Endothelial cell of umbilical vein (primary cell): ENCODE data around the gene OSBPL1A. TPM values are rescaled to one million over a fixed set of nuclear protein-coding genes. Genes with fewer than 3 reads are reported as not detected.

Source experiments
- BruUV-seq: library from RNA; stranded (reverse); fragments of 400-500 nt; replicated peaks from 2 replicates; lab custom pipeline; 2021; lab: Mats Ljungman, UMichigan
- CTCF ChIA-PET: fragments of 300-600, 350-600 bp; sonication (Branson Sonifier 250); formaldehyde crosslinking; loops from one replicate; lab custom pipeline; 2021; ENCODE audit warnings: antibody characterized with exemption, inconsistent platforms; lab: Charles Lee
- POLR2A ChIA-PET: fragments of 300-600, 350-600 bp; sonication (Branson Sonifier 250); formaldehyde crosslinking; loops from one replicate; lab custom pipeline; 2021; ENCODE audit warnings: antibody characterized with exemption, inconsistent platforms; lab: Charles Lee
- DNase-seq: peaks from one replicate; pipeline ENCODE4 v3.0.0-alpha.2; 2011; ENCODE audit warnings: low read depth, low spot score
- FAIRE-seq: peaks from 2 replicates; lab custom pipeline; 2011; peaks lifted over from hg19 to GRCh38; lab: Jason Lieb, UNC
- H2AFZ ChIP-seq: 2 replicates; pipeline ENCODE4 v1.6.0; 2012; ENCODE audit warnings: low read depth, low read length, control low read depth, inconsistent platforms
- H3K27ac ChIP-seq: 2 replicates; pipeline ENCODE4 v1.5.1; 2011; ENCODE audit warnings: low read depth, mild to moderate bottlenecking, control low read depth, low read length, moderate library complexity; ENCODE audit not compliant: insufficient read depth
- H3K27me3 ChIP-seq, 2 experiments: 2 replicates each; pipeline versions ENCODE4 v1.6.0 to v1.6.1; 2011; ENCODE audit warnings: low read length in 2 of 2, mixed read lengths in 1 of 2; ENCODE audit not compliant: control insufficient read depth in 2 of 2, insufficient read depth in 2 of 2
- H3K36me3 ChIP-seq, 2 experiments: 2 replicates in 1 of 2; 3 replicates in 1 of 2; pipeline ENCODE4 v1.5.1; 2011; ENCODE audit warnings: low read length in 2 of 2, mild to moderate bottlenecking in 1 of 2, moderate library complexity in 1 of 2; ENCODE audit not compliant: control insufficient read depth in 2 of 2, insufficient read depth in 2 of 2; ENCODE audit errors: extremely low read depth in 1 of 2
- H3K4me1 ChIP-seq: 3 replicates; pipeline ENCODE4 v1.5.1; 2011; ENCODE audit warnings: mild to moderate bottlenecking, low read length; ENCODE audit not compliant: control insufficient read depth, insufficient read depth; ENCODE audit errors: extremely low read depth
- H3K4me2 ChIP-seq: 2 replicates; pipeline ENCODE4 v1.6.1; 2011; ENCODE audit warnings: low read length, control low read depth, mixed read lengths; ENCODE audit not compliant: insufficient read depth
- H3K4me3 ChIP-seq, 3 experiments: fragments of 200-600 bp in 1 of 3; sonication (generic), shearing (Covaris generic) in 1 of 3; replicated peaks in 1 of 3; 2 replicates each; pipeline ENCODE4 v1.5.1; 2011 to 2016; ENCODE audit warnings: control low read depth in 3 of 3, low read length in 3 of 3, mild to moderate bottlenecking in 2 of 3, inconsistent platforms in 1 of 3, low read depth in 1 of 3, moderate library complexity in 1 of 3; ENCODE audit not compliant: insufficient read depth in 1 of 3
- H3K79me2 ChIP-seq: 2 replicates; pipeline ENCODE4 v1.6.0; 2012; ENCODE audit warnings: low read length, inconsistent platforms; ENCODE audit not compliant: control insufficient read depth, insufficient read depth
- H3K9ac ChIP-seq: replicated peaks from 2 replicates; pipeline ENCODE3; 2011; ENCODE audit warnings: low read length, control low read depth; ENCODE audit not compliant: insufficient read depth; ENCODE audit errors: extremely low read depth
- H3K9me1 ChIP-seq: replicated peaks from 3 replicates; pipeline ENCODE4 v1.6.0; 2011; ENCODE audit warnings: mild to moderate bottlenecking, low read length; ENCODE audit not compliant: control insufficient read depth, insufficient read depth; ENCODE audit errors: extremely low read depth
- H3K9me3 ChIP-seq: replicated peaks from 2 replicates; pipeline ENCODE4 v1.5.1; 2012; ENCODE audit warnings: low read length, inconsistent platforms; ENCODE audit not compliant: control insufficient read depth, insufficient read depth
- H4K20me1 ChIP-seq: replicated peaks from 2 replicates; pipeline ENCODE3; 2011; ENCODE audit warnings: mild to moderate bottlenecking, low read length; ENCODE audit not compliant: control insufficient read depth, insufficient read depth; ENCODE audit errors: extremely low read depth
- EZH2 ChIP-seq: IDR thresholded peaks from 2 replicates; pipeline ENCODE4 v1.6.1; 2012; ENCODE audit warnings: borderline replicate concordance, low read depth, mild to moderate bottlenecking, moderate library complexity, low read length, inconsistent platforms; ENCODE audit not compliant: severe bottlenecking
- FOS ChIP-seq: IDR thresholded peaks from 2 replicates; pipeline ENCODE4 v1.6.1; 2011; ENCODE audit warnings: mild to moderate bottlenecking, low read length, moderate library complexity, borderline replicate concordance; ENCODE audit not compliant: insufficient read depth
- GATA2 ChIP-seq: IDR thresholded peaks from 2 replicates; pipeline ENCODE4 v1.7.0; 2011; ENCODE audit warnings: low read depth, mild to moderate bottlenecking, moderate library complexity, mixed read lengths, low read length; ENCODE audit not compliant: insufficient read length, insufficient read depth
- JUN ChIP-seq: IDR thresholded peaks from 2 replicates; pipeline ENCODE4 v1.6.1; 2011; ENCODE audit warnings: borderline replicate concordance, low read depth; ENCODE audit not compliant: insufficient read length, insufficient read depth
- MYC ChIP-seq: IDR thresholded peaks from one replicate; pipeline ENCODE4 v1.6.1; 2011; ENCODE audit warnings: mild to moderate bottlenecking, low read depth, low read length
- POLR2A ChIP-seq: IDR thresholded peaks from 2 replicates; pipeline ENCODE4 v1.6.1; 2012; ENCODE audit warnings: low read depth, mild to moderate bottlenecking, control low read depth, low read length
- POLR2AphosphoS5 ChIP-seq: IDR thresholded peaks from 2 replicates; pipeline ENCODE4 v1.6.1; 2012; ENCODE audit warnings: low read depth, mild to moderate bottlenecking, control low read depth, low read length, moderate library complexity; ENCODE audit not compliant: insufficient read depth
- dilution Hi-C: fragments of 300-500 bp; cut with MboI; formaldehyde crosslinking; loops from one replicate; pipeline ENCODE4 v1.15.0; 2019; ENCODE audit warnings: low sequenced_read_pairs; ENCODE audit not compliant: extremely low pct_ligation_motif_present
- intact Hi-C: fragments of 100-400 bp; cut with micrococcal nuclease; formaldehyde crosslinking; loops from one replicate; pipeline ENCODE4 v1.10.0; 2022
- polyA plus RNA-seq, 4 experiments: library from polyadenylated mRNA; depleted of rRNA in 3 of 4; stranded (reverse) in 3 of 4; unstranded in 1 of 4; fragments of >200 nt; gene quantifications; 2 replicates each; pipeline versions ENCODE4 v1.2.1 to v1.2.3, GENCODE V29; 2011 to 2012; ENCODE audit warnings: missing spikeins in 1 of 4
- total RNA-seq: library from RNA; stranded (reverse); gene quantifications from 2 replicates; pipeline ENCODE4 v1.2.3, GENCODE V29; 2021
- TF ChIP-seq, protein P1 (sequence below), 2 donors: IDR thresholded peaks; 1 replicate in 1 of 2; 2 replicates in 1 of 2; pipeline ENCODE4 v1.5.1; 2011; ENCODE audit warnings: low read length in 2 of 2, mild to moderate bottlenecking in 2 of 2, moderate library complexity in 2 of 2, control low read depth in 1 of 2, inconsistent platforms in 1 of 2, low read depth in 1 of 2; ENCODE audit not compliant: insufficient read depth in 1 of 2; ENCODE audit errors: extremely low read depth in 1 of 2
- TF ChIP-seq, protein P2 (sequence below): IDR thresholded peaks from 2 replicates; pipeline ENCODE4 v1.6.1; 2011; ENCODE audit not compliant: insufficient read depth, insufficient read length

OSBPL1A gene
- total and polyA plus RNA-seq, 2 donors (not counting 3 experiments of a cell fraction or from before 2014, with no cell fraction given), result 6.4 to 16.5 TPM

DNA sequence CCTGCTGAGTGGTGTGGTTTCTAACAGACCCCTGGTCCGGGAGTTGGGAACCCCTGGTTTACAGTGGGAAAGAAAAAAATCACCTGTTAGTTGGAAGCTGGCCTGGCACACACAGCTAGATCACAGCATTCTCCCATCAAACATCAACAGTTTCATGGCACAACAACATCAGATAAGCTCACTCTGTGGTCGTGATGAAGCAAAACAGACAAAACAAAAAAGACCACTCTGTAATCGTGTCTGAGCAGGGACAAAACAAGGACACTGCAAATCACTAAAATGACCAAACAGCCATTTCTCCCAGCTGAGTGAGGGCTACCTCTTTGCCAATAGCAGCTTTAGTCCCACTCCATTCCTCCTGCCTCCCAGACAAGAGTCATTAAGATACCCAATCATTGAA lies 19.9 kb upstream of the OSBPL1A start:
- Histone ChIP-seq H3K9me3 (no peaks in the 10 kb centered on the region), H3K9me1 (no peaks in the 10 kb centered on the region), H3K4me2 (no peak overlapping the region), H4K20me1 (no peaks in the 10 kb centered on the region), H3K4me3 (no peak overlapping the region), H2AFZ (no peak overlapping the region), H3K27me3 (peaks cover 20 to 27% of the 10 kb centered on the region in 2 experiments), H3K27ac (no peak overlapping the region), H3K36me3 (no peaks in the 10 kb centered on the region), H3K79me2 (no peaks in the 10 kb centered on the region), H3K4me1 (no peaks in the 10 kb centered on the region), H3K9ac (no peak overlapping the region)
- TF ChIP-seq FOS, result no peak
- TF ChIP-seq, protein P1, sequence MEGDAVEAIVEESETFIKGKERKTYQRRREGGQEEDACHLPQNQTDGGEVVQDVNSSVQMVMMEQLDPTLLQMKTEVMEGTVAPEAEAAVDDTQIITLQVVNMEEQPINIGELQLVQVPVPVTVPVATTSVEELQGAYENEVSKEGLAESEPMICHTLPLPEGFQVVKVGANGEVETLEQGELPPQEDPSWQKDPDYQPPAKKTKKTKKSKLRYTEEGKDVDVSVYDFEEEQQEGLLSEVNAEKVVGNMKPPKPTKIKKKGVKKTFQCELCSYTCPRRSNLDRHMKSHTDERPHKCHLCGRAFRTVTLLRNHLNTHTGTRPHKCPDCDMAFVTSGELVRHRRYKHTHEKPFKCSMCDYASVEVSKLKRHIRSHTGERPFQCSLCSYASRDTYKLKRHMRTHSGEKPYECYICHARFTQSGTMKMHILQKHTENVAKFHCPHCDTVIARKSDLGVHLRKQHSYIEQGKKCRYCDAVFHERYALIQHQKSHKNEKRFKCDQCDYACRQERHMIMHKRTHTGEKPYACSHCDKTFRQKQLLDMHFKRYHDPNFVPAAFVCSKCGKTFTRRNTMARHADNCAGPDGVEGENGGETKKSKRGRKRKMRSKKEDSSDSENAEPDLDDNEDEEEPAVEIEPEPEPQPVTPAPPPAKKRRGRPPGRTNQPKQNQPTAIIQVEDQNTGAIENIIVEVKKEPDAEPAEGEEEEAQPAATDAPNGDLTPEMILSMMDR (IDR thresholded peaks at IDR 0.05; ENCODE audit: extremely low read depth in 1 of 2, insufficient read depth in 1 of 2, low read depth in 1 of 2, low read length in 2 of 2), result no peak
- TF ChIP-seq POLR2AphosphoS5, result no peak
- TF ChIP-seq GATA2, result no peak
- TF ChIP-seq, protein P2, sequence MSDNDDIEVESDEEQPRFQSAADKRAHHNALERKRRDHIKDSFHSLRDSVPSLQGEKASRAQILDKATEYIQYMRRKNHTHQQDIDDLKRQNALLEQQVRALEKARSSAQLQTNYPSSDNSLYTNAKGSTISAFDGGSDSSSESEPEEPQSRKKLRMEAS, result no peak
- no peak for TF ChIP-seq MYC
- TF ChIP-seq POLR2A, result no peak
- no peak for TF ChIP-seq JUN
- TF ChIP-seq EZH2, result no peak
- dilution Hi-C loops (no loop called here), intact Hi-C loops (no loop called here)
- FAIRE-seq, result no peak
- ChIA-PET CTCF (interaction anchor here (0.8 to 1.1 kb wide), 2 partner anchors 57 to 341 kb away, joined by 3 to 4 read pairs; no protein-coding TSS in a partner anchor), POLR2A (no interaction called here)
- BruUV-seq, result no TSS peak
- no peak for DNase-seq
